Activated CD4-positive, alpha-beta memory T cell treated with anti-CD3 and anti-CD28 coated beads for 36 hours (primary cell): ENCODE results near the gene FBXW5. TPM values are rescaled to one million over a fixed set of nuclear protein-coding genes. Genes with fewer than 3 reads are reported as not detected.
A peak's percentile ranks its signal among the peaks of the same experiment; 100 is the strongest.

Experiments
- CTCF ChIA-PET: fragments of 350-600 bp; sonication (Branson Sonifier 250); formaldehyde crosslinking; loops from one replicate; lab custom pipeline; 2021; ENCODE audit warnings: antibody characterized with exemption, inconsistent platforms; lab: Charles Lee
- POLR2A ChIA-PET: fragments of 350-600 bp; sonication (Branson Sonifier 250); formaldehyde crosslinking; loops from one replicate; lab custom pipeline; 2021; ENCODE audit warnings: antibody characterized with exemption; lab: Charles Lee
- DNase-seq: peaks from one replicate; pipeline ENCODE4 v3.0.0-alpha.2; 2020
- H3K27ac Mint-ChIP-seq: one replicate; pipeline ENCODE4 v1.8.0; 2021; ENCODE audit warnings: mixed read lengths
- H3K27me3 Mint-ChIP-seq: one replicate; pipeline ENCODE4 v1.8.0; 2021; ENCODE audit warnings: mixed read lengths
- H3K36me3 Mint-ChIP-seq: one replicate; pipeline ENCODE4 v1.8.0; 2021; ENCODE audit warnings: mixed read lengths
- H3K4me1 Mint-ChIP-seq: one replicate; pipeline ENCODE4 v1.8.0; 2021; ENCODE audit warnings: low read depth, mixed read lengths
- H3K4me3 Mint-ChIP-seq: one replicate; pipeline ENCODE4 v1.8.0; 2021; ENCODE audit warnings: mild to moderate bottlenecking, mixed read lengths
- H3K9me3 Mint-ChIP-seq: one replicate; pipeline ENCODE4 v1.8.0; 2021; ENCODE audit warnings: mixed read lengths
- intact Hi-C: fragments of 100-400 bp; cut with micrococcal nuclease; formaldehyde crosslinking; loops from one replicate; pipeline ENCODE4 v1.15.1; 2023
- total RNA-seq, 2 experiments: library from RNA; stranded (reverse); gene quantifications; one replicate each; pipeline ENCODE4 v1.2.3, GENCODE V29; 2021

The FBXW5 gene, protein sequence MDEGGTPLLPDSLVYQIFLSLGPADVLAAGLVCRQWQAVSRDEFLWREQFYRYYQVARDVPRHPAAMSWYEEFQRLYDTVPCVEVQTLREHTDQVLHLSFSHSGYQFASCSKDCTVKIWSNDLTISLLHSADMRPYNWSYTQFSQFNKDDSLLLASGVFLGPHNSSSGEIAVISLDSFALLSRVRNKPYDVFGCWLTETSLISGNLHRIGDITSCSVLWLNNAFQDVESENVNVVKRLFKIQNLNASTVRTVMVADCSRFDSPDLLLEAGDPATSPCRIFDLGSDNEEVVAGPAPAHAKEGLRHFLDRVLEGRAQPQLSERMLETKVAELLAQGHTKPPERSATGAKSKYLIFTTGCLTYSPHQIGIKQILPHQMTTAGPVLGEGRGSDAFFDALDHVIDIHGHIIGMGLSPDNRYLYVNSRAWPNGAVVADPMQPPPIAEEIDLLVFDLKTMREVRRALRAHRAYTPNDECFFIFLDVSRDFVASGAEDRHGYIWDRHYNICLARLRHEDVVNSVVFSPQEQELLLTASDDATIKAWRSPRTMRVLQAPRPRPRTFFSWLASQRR
- 10 to 100 TPM; 66.8 to 69.4 TPM for total RNA-seq

GRCh38 chr9:136944519-136945332 is at the start of gene FBXW5, which contains the start of gene C8G:
Gene FBXW5, minus strand, starts transcription at chr9:136944738. Its CDS starts 655 bp downstream, at chr9:136944083.
Gene C8G, plus strand, starts transcription at chr9:136945243. Its CDS starts 78 bp downstream, at chr9:136945321.
- Mint-ChIP-seq H3K9me3 (no peaks in the 10 kb centered on the region), H3K36me3 (peaks cover 17% of the 10 kb centered on the region), H3K4me3 (peak within 1 kb of the TSS; percentile 80), H3K4me1 (peaks cover 12% of the 10 kb centered on the region), H3K27ac (peak within 1 kb of the TSS; percentile 86), H3K27me3 (no peaks in the 10 kb centered on the region)
- POLR2A ChIA-PET, result interaction anchor here (0.6 to 1.5 kb wide), 7 partner anchors 15 to 102 kb away, joined by 3 to 4 read pairs (median 3); partner anchors contain the start of gene TRAF2
- DNase-seq, result peak; percentile 96
- intact Hi-C loops, result loop anchor here (1.0 to 10.0 kb wide), 4 partner anchors 48 to 102 kb away; partner anchors contain the start of genes AJM1, FUT7 and PAXX
- CTCF ChIA-PET, result interaction anchor here (0.7 to 3.4 kb wide), 10 partner anchors 13 to 102 kb away, joined by 3 to 13 read pairs (median 4); partner anchors contain the start of genes AJM1 and PAXX

DNA sequence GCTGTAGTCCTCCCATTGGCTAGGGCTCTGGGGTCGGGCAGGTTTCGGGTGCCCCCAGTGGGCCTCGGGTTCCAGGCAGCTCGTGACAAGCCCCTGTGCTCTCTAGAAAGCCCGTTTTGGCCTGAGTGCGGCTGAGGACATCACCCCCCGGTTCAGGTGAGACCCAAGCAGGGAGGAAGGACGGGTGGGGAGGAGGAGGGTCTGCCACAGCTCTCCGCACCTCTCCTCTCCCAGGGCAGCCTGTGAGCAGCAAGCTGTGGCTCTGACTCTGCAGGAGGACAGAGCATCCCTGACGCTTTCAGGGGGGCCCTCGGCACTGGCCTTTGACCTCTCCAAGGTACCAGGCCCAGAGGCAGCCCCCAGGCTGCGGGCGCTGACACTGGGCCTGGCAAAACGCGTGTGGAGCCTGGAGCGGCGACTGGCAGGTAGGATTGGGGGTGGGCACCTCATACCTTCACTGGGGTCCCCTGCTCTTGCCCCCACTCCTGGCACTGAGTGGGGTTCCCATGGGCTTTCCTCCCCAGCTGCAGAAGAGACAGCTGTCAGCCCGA is 48.4 kb upstream of the FBXW5 start:
- peak overlapping the region; percentile 79 for H3K27ac Mint-ChIP-seq
- POLR2A ChIA-PET, result interaction anchor here (1.0 to 3.1 kb wide), 5 partner anchors 15 to 265 kb away, joined by 3 to 12 read pairs (median 3); no protein-coding TSS in a partner anchor
- CTCF ChIA-PET, result interaction anchor here (1.0 to 2.5 kb wide), 10 partner anchors 9 to 244 kb away, joined by 3 to 24 read pairs (median 5); partner anchors contain the start of genes ABCA2, AJM1, C8G and FBXW5
- H3K9me3 Mint-ChIP-seq, result no peaks in the 10 kb centered on the region
- DNase-seq, result no peak
- peaks cover 5% of the 10 kb centered on the region for H3K27me3 Mint-ChIP-seq
- H3K4me1 Mint-ChIP-seq, result peaks cover 22% of the 10 kb centered on the region
- peak overlapping the region; percentile 82 for H3K4me3 Mint-ChIP-seq
- intact Hi-C loops, result loop anchor here (1.0 to 5.0 kb wide), 3 partner anchors 15 to 206 kb away; partner anchors contain the start of gene C8G
- H3K36me3 Mint-ChIP-seq, result peaks cover 10% of the 10 kb centered on the region

DNA sequence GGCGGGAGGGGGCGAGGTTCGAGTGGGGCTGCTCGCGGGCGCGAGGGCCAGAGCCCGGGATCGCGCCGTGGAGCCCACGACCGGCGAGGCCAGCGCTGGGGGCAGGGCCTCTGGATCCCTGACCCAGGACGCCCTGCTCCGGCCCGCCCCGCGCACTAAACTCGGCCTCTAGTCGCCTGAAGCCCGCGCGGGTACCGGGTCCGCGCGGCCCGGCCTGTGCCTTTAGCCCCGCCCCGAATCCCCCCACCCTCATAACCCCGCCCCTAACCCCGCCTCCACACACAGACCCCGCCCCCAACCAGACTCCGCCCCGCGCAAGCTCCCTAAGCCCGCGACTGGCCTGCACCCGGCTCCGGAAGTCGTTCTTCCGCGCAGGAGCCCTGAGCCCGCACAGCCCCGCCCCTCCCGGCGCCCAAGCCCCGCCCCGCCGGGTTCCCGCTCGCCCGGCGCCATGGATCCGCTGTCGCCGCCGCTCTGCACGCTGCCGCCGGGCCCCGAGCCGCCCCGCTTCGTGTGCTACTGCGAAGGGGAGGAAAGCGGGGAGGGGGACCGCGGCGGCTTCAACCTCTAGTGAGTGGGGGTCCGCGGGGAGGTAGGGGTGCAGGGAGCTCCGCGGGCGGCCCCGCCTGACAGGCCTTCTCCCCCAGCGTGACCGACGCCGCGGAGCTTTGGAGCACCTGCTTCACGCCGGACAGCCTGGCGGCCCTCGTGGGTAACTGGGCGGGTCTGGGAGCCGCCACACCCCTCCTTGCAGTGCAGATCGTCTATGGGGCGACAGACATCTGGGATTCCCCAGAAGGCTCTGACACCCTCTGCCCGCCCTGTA is 47.7 kb upstream of the FBXW5 start, which contains the start of gene PAXX:
PAXX (plus strand) TSS at position 430 of the 826 bp plus-strand sequence; CDS start at position 452, 22 bp downstream.
- Mint-ChIP-seq H3K36me3 (peaks cover 10% of the 10 kb centered on the region), H3K27ac (peak within 1 kb of the TSS; percentile 79), H3K4me1 (peaks cover 18% of the 10 kb centered on the region), H3K4me3 (peak within 1 kb of the TSS; percentile 82), H3K27me3 (peaks cover 4% of the 10 kb centered on the region), H3K9me3 (no peaks in the 10 kb centered on the region)
- intact Hi-C loops, result loop anchor here (1.0 to 5.0 kb wide), 3 partner anchors 14 to 205 kb away; partner anchors contain the start of gene C8G
- ChIA-PET CTCF (interaction anchor here (1.0 to 2.5 kb wide), 10 partner anchors 9 to 150 kb away, joined by 3 to 24 read pairs (median 5); partner anchors contain the start of genes ABCA2, AJM1, C8G and FBXW5), POLR2A (interaction anchor here (0.9 to 3.1 kb wide), 6 partner anchors 14 to 264 kb away, joined by 3 to 12 read pairs (median 3); no protein-coding TSS in a partner anchor)
- DNase-seq, result peak; percentile 96

DNA sequence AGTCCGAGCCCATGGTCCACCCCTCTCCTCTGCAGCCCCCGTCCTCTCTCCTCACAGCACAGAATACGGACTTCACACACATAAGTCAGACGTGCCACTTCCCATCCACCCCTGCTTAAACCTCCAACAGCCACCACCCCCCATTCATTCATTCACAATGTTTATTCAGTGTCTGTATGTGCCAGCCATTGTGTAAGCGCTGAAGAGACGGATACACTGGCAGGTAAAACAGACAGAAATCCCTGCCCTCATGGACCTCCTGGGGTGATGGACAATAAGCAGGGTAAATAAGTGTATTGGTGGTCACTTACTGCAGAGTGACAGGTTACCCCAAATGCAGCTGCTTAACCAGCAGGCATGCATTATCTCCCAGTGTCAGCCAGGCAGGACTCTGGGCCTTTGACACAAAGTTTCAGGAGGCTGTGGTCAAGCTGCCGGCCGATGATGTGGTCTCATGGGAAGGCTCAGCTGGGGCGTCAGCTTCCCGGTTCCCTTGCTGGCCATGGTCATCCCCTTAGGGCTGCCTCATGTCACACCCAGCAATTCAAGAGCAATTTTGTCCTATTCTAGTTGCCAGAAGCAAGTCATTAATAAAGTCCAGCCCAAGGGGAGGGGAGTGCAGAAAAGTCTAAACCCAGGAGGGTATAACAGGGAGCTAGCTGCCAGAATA is 45.8 kb upstream of the FBXW5 start:
- intact Hi-C loops, result loop anchor here (5.0 kb wide), 2 partner anchors 43 to 203 kb away; partner anchors contain the start of gene C8G
- DNase-seq, result no peak
- peaks cover 8% of the 10 kb centered on the region for H3K27me3 Mint-ChIP-seq

GRCh38 chr9:136988872-136989271 is 44.3 kb upstream of the FBXW5 start:
- no peaks in the 10 kb centered on the region for H3K9me3 Mint-ChIP-seq
- H3K4me3 Mint-ChIP-seq, result no peak overlapping the region
- POLR2A ChIA-PET, result interaction anchor here (0.6 kb wide), 2 partner anchors 10 to 209 kb away, joined by 3 to 4 read pairs; no protein-coding TSS in a partner anchor
- no peak overlapping the region for H3K27ac Mint-ChIP-seq
- no peak for DNase-seq
- peaks cover 8% of the 10 kb centered on the region for H3K4me1 Mint-ChIP-seq
- CTCF ChIA-PET, result interaction anchor here (0.7 to 2.6 kb wide), 2 partner anchors 13 to 40 kb away, joined by 3 to 13 read pairs; no protein-coding TSS in a partner anchor
- intact Hi-C loops, result no loop called here
- peaks cover 11% of the 10 kb centered on the region for H3K27me3 Mint-ChIP-seq
- peaks cover 7% of the 10 kb centered on the region for H3K36me3 Mint-ChIP-seq

More for the DNA sequence above, 45.8 kb upstream of the FBXW5 start:
- CTCF ChIA-PET, result no interaction called here
- peak overlapping the region; percentile 8 for H3K27ac Mint-ChIP-seq
- peaks cover 10% of the 10 kb centered on the region for H3K36me3 Mint-ChIP-seq
- POLR2A ChIA-PET, result interaction anchor here (3.1 kb wide), 1 partner anchor 45 kb away, joined by 12 read pairs; no protein-coding TSS in a partner anchor
- H3K4me3 Mint-ChIP-seq, result peak overlapping the region; percentile 14
- no peaks in the 10 kb centered on the region for H3K9me3 Mint-ChIP-seq
- peaks cover 9% of the 10 kb centered on the region for H3K4me1 Mint-ChIP-seq

GRCh38 chr9:136985853-136986252 is 41.3 kb upstream of the FBXW5 start:
- Mint-ChIP-seq H3K27me3 (peaks cover 14% of the 10 kb centered on the region), H3K9me3 (no peaks in the 10 kb centered on the region), H3K4me1 (peaks cover 2% of the 10 kb centered on the region), H3K36me3 (no peaks in the 10 kb centered on the region), H3K27ac (no peak overlapping the region), H3K4me3 (no peak overlapping the region)
- CTCF ChIA-PET, result interaction anchor here (1.2 kb wide), 1 partner anchor 49 kb away, joined by 4 read pairs; no protein-coding TSS in a partner anchor
- intact Hi-C loops, result no loop called here
- DNase-seq, result no peak
- POLR2A ChIA-PET, result interaction anchor here (0.8 kb wide), 1 partner anchor 85 kb away, joined by 3 read pairs; the partner anchor contains the start of gene SAPCD2

DNA sequence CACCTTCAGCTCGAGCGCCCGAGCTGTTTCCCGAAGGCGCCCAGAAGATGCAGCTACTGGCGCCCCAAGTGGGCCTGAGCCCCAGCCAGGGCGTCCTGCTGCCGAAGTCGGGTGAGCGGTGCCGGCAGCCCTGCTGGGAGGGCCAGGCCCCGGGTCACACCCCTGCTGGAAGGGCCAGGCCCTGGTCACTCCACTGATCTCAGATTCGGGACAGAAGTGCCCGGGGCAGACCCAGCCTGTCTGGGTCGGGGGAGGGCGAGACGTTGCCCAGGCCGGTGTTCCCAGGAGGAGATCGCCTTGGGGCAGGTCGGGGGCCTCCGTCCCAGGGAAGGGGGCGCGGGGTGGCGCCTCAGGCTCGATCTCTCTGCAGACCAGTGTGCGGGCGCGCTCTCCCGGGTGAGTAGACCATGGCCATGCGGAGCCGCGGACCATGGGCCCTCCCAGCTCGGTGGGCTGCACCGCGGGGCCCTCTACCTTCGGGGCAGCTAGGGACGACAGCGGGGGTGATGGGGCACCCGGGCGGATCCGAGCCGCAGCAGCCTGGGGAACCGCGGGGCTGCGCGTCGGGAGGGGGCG is 40.6 kb upstream of the FBXW5 start:
- Mint-ChIP-seq H3K4me1 (peaks cover 2% of the 10 kb centered on the region), H3K27me3 (peaks cover 15% of the 10 kb centered on the region), H3K9me3 (no peaks in the 10 kb centered on the region), H3K36me3 (no peaks in the 10 kb centered on the region), H3K27ac (no peak overlapping the region), H3K4me3 (no peak overlapping the region)
- ChIA-PET POLR2A (no interaction called here), CTCF (no interaction called here)
- no peak for DNase-seq
- intact Hi-C loops, result no loop called here

DNA sequence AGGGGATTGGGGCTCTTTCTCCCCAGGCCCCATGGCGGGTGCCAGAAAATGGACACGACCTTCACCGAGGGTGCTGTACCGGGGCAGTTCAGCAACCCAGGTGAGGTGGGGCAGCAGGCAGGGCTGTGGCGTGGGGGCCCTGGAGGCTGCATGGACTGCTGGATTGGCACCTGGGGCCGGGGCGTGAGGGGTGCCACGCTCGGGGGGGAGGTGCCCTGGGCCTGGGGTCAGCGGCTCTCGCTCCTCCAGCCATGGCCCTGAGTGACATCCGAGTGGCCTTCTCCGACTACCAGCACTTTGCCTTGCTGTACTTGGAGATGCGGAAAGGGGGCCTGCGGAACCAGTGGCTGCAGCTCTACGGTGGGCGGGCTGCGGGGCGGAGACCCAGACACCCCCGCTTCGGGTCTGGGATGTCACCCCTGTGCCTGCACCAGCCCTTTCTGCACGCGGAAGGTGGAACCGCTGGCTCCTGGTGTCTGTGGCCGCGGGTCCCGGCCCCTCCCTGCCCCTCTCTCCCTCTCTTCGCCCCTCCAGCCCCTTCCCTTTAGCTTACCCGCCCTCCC is 40.0 kb upstream of the FBXW5 start:
- intact Hi-C loops, result no loop called here
- Mint-ChIP-seq H3K4me1 (peaks cover 2% of the 10 kb centered on the region), H3K27ac (no peak overlapping the region), H3K27me3 (peaks cover 15% of the 10 kb centered on the region), H3K36me3 (no peaks in the 10 kb centered on the region), H3K9me3 (no peaks in the 10 kb centered on the region), H3K4me3 (no peak overlapping the region)
- ChIA-PET POLR2A (no interaction called here), CTCF (no interaction called here)
- DNase-seq, result no peak

- Mint-ChIP-seq H3K4me1 (peaks cover 2% of the 10 kb centered on the region), H3K4me3 (no peak overlapping the region), H3K27ac (no peak overlapping the region), H3K9me3 (no peaks in the 10 kb centered on the region), H3K36me3 (no peaks in the 10 kb centered on the region), H3K27me3 (peaks cover 15% of the 10 kb centered on the region)
- intact Hi-C loops, result no loop called here
- no peak for DNase-seq
- CTCF ChIA-PET, result no interaction called here
- POLR2A ChIA-PET, result no interaction called here
These were observed 39.2 kb upstream of the FBXW5 start for GRCh38 chr9:136983656-136984314.
